SKM-1 treated with dmso at 0.1 percent for 144 hours (cell line): ENCODE measurements around the gene WNT1.
A peak's percentile ranks its signal among the peaks of the same experiment; 100 is the strongest.

Experiments used
- DNase-seq: peaks from one replicate; lab custom pipeline; 2025; ENCODE audit not compliant: unreplicated experiment; lab: John Stamatoyannopoulos, UW

Gene WNT1

DNA sequence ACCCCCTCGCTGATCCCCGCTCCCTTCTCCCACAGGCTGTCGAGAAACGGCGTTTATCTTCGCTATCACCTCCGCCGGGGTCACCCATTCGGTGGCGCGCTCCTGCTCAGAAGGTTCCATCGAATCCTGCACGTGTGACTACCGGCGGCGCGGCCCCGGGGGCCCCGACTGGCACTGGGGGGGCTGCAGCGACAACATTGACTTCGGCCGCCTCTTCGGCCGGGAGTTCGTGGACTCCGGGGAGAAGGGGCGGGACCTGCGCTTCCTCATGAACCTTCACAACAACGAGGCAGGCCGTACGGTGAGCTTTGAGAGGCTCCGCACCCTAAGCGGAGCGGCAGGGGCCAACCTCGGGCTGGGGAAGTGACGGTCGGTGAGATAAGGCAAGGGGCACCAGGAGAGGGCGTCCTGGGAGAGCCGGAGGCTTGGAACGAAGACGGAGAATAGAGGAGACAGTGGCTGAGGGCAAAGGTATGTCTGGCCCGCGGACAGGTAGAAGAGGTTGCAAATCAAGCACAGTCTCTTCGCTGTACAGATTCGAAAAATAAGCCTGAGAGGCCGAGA is 2.3 kb downstream of the WNT1 start:
- no peak for DNase-seq

DNA sequence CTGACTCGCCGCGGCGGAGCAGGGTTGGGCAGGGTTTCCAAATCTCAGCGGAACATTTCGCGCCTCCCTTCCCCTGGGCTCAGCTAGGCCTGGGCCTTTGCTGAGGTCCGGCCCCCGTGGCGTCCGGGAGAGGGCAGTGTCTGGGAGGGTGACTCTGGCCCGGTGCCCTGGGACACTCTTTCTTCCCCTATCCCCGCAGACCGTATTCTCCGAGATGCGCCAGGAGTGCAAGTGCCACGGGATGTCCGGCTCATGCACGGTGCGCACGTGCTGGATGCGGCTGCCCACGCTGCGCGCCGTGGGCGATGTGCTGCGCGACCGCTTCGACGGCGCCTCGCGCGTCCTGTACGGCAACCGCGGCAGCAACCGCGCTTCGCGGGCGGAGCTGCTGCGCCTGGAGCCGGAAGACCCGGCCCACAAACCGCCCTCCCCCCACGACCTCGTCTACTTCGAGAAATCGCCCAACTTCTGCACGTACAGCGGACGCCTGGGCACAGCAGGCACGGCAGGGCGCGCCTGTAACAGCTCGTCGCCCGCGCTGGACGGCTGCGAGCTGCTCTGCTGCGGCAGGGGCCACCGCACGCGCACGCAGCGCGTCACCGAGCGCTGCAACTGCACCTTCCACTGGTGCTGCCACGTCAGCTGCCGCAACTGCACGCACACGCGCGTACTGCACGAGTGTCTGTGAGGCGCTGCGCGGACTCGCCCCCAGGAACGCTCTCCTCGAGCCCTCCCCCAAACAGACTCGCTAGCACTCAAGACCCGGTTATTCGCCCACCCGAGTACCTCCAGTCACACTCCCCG is 3.0 kb downstream of the WNT1 start:
- DNase-seq: no peak

DNA sequence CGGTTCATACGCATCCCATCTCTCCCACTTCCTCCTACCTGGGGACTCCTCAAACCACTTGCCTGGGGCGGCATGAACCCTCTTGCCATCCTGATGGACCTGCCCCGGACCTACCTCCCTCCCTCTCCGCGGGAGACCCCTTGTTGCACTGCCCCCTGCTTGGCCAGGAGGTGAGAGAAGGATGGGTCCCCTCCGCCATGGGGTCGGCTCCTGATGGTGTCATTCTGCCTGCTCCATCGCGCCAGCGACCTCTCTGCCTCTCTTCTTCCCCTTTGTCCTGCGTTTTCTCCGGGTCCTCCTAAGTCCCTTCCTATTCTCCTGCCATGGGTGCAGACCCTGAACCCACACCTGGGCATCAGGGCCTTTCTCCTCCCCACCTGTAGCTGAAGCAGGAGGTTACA is 3.6 kb downstream of the WNT1 start:
- DNase-seq: no peak

DNA sequence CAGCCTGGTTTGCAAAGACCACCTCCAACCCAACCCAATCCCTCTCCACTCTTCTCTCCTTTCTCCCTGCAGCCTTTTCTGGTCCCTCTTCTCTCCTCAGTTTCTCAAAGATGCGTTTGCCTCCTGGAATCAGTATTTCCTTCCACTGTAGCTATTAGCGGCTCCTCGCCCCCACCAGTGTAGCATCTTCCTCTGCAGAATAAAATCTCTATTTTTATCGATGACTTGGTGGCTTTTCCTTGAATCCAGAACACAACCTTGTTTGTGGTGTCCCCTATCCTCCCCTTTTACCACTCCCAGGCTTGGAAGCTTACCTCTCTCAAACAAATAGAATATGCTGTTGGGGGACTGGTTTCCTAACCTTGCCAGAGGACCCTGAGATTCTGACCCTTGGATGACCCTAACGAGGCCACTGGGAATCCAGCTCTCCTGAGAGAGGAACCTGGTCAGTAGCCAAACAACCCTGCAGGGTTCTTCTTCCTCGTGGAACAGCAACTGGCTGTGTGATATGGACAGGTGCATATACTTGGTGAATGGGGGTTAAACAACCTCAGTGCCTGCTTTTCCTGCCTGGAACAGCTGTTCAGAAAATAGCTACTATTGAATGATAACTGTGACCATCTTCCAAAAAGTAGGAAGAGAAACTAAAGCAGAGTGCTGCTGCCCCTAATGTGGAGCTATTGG is 4.4 kb downstream of the WNT1 start:
- DNase-seq: no peak

DNA sequence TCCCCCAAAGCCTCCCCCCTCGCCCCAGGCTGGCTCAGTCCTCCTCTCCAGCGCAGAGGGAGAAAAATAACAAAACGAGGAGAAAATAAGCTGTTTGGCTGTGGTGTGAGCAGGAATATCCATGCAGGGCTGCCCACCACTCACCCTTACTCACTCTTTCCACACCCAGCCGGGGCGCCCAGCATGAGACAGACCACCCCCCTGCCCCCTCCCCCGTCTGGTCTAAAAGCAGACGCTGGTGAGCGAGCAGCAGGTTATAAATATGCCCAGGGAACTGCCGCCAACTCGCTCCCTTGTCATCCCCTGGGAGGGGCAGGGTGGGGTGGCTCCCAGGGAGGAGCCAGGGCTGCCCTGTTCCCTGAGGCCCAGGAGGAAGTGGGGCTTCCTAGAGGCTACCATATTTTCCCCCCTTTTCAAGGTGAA is 7.4 kb downstream of the WNT1 start:
- DNase-seq: no peak

DNA sequence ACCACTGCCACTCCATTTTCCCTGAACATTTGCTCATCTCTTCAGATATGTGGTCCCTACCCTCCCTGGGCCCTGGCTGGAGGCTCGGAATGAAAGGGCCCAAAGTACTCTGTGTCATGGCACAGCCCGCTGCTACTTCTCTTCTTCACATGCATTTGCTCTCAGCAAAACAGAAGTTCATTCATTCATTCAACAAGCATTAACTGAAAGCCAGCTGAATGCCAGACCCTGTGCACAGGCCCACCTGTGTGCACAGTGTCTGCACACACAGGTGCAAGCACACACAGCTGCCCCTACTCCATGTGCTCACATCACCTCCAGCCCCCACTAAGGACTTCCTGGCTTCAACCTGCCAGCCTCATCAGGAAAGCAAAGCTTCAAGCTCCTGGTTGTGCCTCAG is 7.8 kb downstream of the WNT1 start:
- DNase-seq: no peak

DNA sequence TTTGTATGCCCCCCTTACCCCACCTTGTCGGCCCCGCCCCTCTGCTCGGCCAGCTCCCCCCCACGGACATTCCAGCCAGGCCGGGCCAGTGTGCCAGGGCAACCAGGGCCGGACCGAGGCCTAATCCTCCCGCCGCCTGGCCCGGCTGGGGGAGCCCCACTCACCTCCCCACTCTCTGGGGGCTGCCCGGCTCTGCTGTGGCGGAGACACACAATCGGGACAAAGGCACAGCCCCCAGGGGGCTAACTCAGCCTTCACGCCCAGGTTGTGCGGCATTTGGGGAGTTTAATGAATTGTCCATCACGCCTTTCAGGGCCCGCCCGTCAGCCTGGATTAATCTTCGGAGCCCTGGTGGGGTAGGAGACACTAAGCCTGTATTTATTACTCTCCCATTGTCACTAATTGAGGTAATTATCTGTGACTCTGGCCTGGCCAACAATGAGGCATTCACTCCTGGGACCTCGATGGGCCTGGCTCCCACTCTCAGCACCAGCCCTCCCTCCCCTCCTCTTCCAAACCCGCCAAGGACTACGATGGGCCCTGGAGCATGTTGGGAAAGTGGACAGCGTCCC is 8.7 kb downstream of the WNT1 start:
- no peak for DNase-seq

DNA sequence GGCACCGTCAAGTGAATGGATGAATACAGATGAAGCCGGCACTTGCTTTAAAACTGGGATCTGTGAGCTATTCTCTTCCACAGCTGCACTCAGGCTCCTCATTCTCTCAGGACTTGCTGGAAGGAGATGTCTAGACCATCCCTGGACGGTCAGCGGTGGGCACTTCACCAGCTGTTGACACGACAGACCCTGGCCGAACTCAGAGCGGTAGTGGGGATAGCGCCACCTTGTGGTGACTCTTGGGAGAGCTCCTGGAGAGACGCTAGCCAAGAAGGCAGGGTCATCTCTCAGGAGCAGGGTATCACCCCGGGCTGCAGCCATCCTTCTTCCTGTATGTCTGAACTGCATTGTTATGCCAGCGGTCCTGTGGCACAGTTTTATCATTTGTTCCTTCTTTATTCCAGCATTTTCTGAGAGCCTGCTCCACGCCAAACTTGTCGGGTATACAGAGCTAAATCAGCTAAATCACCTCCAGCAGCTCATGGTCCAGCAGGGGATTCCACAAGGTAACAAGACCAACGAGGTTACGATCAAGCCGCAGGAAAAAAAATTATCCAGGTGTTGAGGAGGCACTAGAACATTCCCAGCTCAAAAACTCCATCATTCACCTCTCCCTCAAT is 10.0 kb downstream of the WNT1 start:
- DNase-seq: peak; percentile 12

DNA sequence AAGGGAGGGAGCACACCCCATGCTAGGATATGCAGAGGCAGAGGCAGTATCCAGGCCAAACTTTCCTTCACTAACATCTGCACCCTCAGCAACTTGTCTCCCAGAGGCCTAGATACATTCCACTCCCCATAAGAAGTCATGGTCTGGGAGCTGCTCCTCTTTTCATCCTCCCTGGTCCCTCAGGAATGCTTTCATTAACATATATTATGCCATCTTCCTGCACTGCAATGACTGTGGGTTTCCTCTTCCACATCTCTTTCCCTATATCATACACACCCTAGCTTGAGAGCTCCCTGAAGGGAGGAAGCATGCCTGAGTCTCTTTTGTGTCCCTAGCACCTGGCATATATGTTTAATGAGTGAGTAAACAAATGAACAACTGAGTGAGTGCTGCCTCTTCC is 12.4 kb downstream of the WNT1 start:
- no peak for DNase-seq

DNA sequence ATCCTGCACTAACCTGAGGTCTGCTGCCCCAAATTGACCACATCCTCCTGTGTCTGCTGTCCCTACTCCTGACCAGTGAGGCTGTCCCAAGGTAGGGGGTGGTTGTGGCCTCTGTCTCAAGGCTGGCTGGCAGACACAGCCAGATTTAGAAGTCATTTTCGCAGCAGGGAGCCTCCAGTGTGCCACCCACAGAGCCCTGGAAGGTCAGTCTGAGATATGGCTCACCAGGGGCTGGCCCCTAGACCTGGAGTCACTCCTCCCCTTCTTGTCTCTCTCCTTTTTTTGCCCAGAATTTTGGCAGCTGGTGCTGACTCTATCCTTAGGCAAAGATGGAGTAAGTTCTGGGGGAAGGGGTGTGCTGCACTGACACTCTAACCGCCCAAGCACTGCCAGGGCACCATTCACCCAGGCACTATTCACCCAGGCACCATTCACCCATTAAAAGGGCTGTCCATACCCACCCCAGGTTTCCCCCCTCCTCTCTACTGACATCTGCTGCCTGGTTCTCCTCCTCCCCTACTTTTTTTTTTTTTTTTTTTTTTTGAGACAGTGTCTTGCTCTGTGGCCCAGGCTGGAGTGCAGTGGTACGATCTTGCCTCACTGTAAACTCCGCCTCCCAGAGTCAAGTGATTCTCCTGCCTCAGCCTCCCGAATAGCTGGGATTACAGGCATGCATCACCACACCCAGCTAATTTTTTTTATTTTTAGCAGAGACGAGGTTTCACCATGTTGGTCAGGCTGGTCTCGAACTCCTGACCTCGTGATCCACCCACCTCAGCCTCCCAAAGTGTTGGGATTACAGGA is 13.3 kb downstream of the WNT1 start:
- DNase-seq: no peak

DNA sequence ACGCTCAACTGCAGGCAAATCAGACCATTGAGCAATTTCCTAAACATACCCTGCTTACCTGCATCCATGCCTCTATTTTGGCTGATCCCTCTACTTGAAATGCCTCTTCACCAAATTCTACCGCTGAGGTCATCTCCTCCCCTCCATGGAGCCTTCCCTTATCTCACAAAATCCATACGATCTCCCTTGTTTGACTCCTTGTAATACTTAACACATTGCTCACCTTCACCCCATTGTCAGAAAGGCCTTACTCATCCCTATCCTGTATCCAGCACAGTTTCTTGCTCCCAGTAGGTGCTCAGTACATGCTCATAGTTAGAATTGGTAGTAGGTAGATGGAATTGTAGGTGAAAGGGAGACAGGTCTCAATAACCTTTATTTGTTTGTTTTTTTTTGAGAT is 15.7 kb downstream of the WNT1 start:
- no peak for DNase-seq

DNA sequence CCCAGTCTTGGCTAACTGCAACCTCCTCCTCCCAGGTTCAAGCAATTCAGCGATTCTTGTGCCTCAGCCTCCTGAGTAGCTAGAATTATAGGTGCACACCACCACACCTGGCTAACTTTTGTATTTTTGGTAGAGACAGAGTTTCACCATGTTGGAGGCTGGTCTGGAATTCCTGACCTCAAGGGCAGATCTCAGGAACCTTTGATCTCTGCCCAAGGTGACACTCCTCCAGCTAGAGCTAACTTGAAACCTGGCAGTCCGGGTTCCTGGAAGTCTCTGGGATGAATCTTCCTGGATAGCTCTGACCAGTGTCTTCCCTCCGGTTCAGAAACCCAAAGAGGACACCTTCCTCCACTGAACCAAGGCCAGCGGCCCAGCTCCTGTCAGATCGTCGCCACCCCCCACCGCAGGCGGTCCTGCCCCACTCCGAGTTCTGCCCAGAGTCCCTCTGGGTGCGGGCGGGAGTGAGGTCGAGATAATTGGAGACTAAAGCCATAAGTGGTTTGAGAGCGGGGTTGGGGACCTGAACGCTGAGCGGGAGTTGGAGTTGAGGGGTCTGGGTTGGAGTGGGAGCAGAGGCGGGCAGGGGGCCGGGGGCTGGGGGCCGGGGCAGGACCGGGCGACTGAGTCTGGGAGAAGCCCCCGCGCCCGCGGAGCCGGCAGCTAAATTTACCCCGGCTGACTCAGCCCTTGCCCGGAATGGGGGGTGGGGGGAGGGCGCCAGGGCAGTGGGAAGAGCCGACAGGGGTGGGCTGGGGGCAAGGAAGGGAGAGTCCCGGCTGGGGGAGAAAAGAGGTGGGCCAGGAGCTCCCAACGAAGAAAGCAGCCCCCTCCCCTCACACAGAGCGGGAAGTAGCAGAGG is 16.3 kb downstream of the WNT1 start:
- DNase-seq: no peak

DNA sequence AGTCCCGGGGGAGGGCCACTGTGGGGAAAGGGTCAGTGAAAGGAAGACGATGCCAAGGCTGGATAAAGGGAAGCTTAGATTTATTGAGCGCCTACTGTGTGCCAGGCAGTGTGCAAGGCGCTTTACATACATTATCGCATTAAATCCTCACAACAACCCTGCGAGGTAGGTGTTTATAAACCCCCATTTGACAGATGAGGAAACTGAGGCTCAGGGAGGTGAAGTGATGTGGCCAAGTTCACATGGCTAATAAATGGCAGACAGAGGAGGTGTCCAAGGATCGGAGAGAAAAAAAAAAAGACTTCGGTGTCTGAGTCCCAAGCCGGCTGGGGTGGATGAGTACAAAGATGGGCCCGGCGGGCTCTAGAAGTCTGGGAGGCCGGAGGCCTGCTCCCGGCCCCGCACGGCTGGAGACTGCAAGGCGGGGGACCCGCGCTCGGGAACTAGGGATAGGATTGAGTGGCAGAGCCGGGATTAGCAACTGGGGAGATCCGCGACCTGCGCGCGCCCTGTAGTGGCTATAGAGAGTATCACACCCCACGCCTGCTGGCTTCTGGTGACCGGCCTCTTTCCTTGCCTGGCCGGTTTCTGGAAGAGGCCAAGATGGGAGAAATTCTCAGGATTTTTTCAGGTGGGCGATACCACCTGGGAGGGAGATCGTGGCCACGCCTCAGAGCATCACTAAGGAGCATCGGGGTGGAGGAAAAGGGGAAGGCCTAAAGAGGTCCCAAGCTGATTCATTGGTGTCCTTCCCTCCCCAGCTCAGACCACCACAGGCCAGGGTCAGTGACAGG is 17.2 kb downstream of the WNT1 start:
- no peak for DNase-seq

DNA sequence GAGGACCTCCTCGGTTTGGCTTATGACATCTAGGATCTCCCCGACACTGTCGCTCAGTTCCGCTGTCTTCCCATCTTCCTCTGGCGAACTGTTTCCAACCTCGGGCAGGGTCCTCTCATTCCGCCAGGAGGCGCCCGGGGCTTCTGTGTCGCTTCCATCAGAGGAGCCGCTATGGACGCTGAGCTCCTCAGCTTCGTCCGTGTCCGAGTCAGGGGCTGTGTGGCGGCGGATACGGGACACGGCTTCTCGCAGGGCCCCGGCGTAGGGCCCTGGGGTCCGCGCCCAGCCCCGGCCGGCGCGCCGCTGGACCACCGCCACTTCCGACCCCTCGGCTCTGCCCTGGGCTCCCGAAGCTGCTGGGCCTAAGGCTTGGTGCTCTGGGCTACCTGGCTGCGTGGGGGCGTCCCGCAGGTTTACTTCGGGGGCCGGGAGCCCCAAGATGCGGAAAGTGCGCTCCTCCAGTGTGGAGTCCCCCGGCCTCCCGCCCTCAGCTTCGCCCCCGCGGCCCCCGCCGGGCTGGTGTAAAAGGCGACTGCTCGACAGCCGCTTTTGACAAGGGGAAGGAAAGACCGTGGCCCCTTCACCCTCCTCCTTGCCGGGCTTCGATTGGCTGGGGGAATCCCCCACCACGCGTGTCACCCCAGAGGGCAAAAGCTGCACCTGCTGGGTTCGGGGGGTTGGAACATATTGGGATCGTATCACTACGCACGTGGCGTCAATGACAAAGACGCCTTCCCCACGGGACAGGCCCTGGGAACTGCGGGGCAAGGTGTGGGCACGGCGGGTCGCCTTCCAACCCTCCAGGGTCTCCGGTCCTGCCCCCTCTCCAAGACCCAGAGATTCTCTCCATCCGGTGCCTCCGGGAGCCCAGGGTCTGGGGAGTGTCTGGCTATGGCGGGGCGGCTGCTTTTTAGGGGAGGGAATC is 18.9 kb downstream of the WNT1 start:
- DNase-seq: no peak

DNA sequence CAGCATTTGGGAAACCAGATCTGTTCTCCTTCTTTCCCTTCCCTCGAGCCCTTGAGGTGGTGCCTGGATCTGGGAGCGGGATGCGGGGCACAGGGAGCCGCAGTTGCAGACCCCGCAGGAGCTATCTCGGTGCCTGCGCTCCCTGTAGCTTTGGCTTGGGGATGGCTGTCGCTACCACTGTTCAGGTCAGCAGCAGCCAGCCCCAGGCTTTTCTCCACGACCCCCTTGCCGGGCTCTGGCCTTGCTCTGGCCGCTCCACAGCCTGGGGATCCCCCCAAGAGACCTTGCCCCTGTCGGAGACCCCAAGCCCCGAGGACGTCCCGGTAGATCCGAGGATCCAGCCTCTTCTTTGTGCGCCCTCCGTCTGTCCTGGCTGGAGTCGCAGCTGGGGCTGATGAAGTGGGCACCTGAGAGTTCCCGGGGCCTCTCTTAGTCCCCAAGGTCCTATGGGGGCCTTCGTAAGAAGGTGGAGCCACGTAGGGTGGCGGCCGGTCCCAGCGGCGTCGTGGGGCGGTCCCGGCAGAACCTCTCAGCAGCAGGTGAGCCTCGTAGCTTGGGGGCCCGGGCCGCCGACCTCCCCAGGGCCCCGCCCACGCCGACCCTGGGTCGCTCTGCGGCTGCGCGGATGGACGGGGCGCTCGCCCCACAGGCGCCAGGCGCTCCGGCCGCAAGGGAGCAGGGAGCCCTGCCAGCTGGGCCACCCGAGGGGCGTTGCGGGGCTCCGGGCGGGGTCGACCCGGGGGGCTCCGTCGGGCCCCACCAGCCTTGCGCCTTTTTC is 19.8 kb downstream of the WNT1 start:
- DNase-seq: no peak

DNA sequence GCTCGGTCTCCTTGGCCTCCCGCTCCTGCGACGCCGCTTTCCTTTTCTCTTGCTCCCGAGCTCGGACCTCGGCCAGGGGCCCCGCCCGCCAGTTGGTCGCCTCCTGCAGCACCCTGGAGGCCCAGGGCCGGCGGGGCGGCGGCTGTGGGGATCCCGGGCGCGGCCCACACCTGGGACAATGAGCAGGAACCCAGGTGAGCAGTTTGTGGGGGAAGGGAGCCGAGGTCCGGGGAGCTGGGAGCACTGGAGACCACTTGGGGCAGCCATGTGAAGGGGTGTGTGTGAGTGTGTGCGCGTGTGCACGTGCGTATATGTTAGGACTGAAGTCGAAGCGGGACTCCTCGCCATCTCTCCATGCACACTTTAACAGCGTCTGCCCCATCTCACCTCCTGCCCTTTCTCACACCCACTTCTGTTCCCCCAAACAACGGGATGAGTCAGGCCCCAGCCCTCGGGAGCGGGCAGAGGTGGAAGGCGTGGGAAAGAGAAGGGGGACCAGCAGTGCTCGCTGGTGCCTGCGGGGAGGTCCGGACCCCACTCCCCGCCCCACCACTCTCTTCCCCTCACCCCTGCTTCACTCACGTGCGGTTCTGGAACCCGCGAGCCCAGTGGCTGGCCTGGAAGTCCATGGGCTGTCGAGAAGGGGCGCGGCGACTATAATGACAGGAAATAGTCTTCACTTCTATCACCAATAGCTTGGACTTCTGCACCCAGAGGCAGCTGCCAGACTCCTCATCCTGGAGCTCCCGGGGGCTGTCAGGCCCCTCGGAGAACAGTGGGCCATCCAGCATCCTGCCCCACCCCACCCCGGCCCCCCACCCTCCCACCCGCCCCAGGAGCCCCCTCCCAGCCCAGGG is 20.6 kb downstream of the WNT1 start:
- no peak for DNase-seq
